DND-41 (cell line): ENCODE data around the gene UBA3.

ENCODE experiments used
- CTCF ChIP-seq: IDR thresholded peaks from 2 replicates; pipeline ENCODE4 v1.5.1; 2012; ENCODE audit warnings: borderline replicate concordance, low read length, moderate library complexity, mild to moderate bottlenecking; ENCODE audit not compliant: poor library complexity, severe bottlenecking; ENCODE audit errors: extremely low read depth
- EZH2 ChIP-seq: IDR thresholded peaks from 3 replicates; pipeline ENCODE4 v1.6.1; 2012; ENCODE audit warnings: borderline replicate concordance, low read depth, mild to moderate bottlenecking, moderate library complexity, low read length, inconsistent platforms; ENCODE audit not compliant: severe bottlenecking

GRCh38 chr3:69065318-69065964, 14.7 kb downstream of the UBA3 start:
- no peak for TF ChIP-seq CTCF
- TF ChIP-seq EZH2: no peak
